ENCODE measurements around the gene RIMKLB. TPM values are rescaled to one million over a fixed set of nuclear protein-coding genes. Genes with fewer than 3 reads are reported as not detected.

Gene RIMKLB
- polyA plus RNA-seq, 3 donors: 1.0 to 6.6 (median 1.2) TPM

- WGBS (ENCODE audit: insufficient coverage): 89% methylated on average over 2 of the region's 6 CpGs
- Histone ChIP-seq H3K27me3 (ENCODE audit: control insufficient read depth in 2 of 2, insufficient read depth in 2 of 2, low read length in 2 of 2) (no peaks in the 10 kb centered on the region), H3K79me2 (ENCODE audit: insufficient read depth, low read length) (no peaks in the 10 kb centered on the region), H2AFZ (ENCODE audit: insufficient read depth, low read depth, low read length, poor library complexity, severe bottlenecking) (no peak within 1 kb of the TSS), H3K4me2 (replicated peaks; ENCODE audit: extremely low read depth, low read length, poor library complexity, severe bottlenecking) (no peak within 1 kb of the TSS), H4K20me1 (ENCODE audit: insufficient read depth, low read length) (no peaks in the 10 kb centered on the region), H3K4me1 (ENCODE audit: control insufficient read depth in 1 of 2, insufficient read depth in 2 of 2, low read length in 2 of 2) (peaks cover 10 to 15% of the 10 kb centered on the region in 2 donors), H3K36me3 (replicated peaks in 1 of 2; ENCODE audit: control insufficient read depth in 1 of 2, insufficient read depth in 2 of 2, low read length in 2 of 2) (no peaks in the 10 kb centered on the region), H3K9ac (ENCODE audit: insufficient read depth, low read length, poor library complexity, severe bottlenecking) (no peak within 1 kb of the TSS), H3K4me3 (replicated peaks in 1 of 3; ENCODE audit: low read depth in 2 of 3, low read length in 3 of 3) (no peak within 1 kb of the TSS), H3K27ac (ENCODE audit: low read depth in 1 of 2, low read length in 2 of 2) (no peak within 1 kb of the TSS), H3K9me3 (replicated peaks in 1 of 2; ENCODE audit: control insufficient read depth in 1 of 2, insufficient read depth in 1 of 2, low read length in 2 of 2) (no peaks in the 10 kb centered on the region)
- Mint-ChIP-seq H3K9me3 (peaks cover 0 to 3% (median 0%) of the 10 kb centered on the region in 7 donors), H3K4me1 (peaks cover 10% of the 10 kb centered on the region), H3K27ac (no peak within 1 kb of the TSS), H3K4me3 (no peak within 1 kb of the TSS), H3K36me3 (no peaks in the 10 kb centered on the region), H3K27me3 (ENCODE audit: low read depth in 3 of 3) (peaks cover 0 to 5% (median 3%) of the 10 kb centered on the region in 3 donors)
- intact Hi-C loops (cut with micrococcal nuclease): loop anchor here (10.0 kb wide), 2 partner anchors 192 to 392 kb away; no protein-coding TSS in a partner anchor
- no peak for TF ChIP-seq CTCF (IDR thresholded peaks at IDR 0.05)
- DNase-seq: no peak
Observed at GRCh38 chr12:8662593-8662992, 35.2 kb upstream of the RIMKLB start, which contains the start of gene MFAP5. Gene MFAP5 (minus strand): TSS chr12:8662826. CDS start chr12:8662104, 722 bp downstream.

GRCh38 chr12:8664228-8664913, 33.4 kb upstream of the RIMKLB start:
- no peaks in the 10 kb centered on the region for H3K9me3 ChIP-seq (replicated peaks in 1 of 2; ENCODE audit: control insufficient read depth in 1 of 2, insufficient read depth in 1 of 2, low read length in 2 of 2)
- H3K79me2 ChIP-seq (ENCODE audit: insufficient read depth, low read length): no peaks in the 10 kb centered on the region
- peaks cover 0 to 3% (median 0%) of the 10 kb centered on the region in 7 donors for H3K9me3 Mint-ChIP-seq
- H3K4me1 Mint-ChIP-seq: peaks cover 25% of the 10 kb centered on the region
- H3K4me3 Mint-ChIP-seq: no peak overlapping the region
- no peak for DNase-seq
- H2AFZ ChIP-seq (ENCODE audit: insufficient read depth, low read depth, low read length, poor library complexity, severe bottlenecking): no peak overlapping the region
- no peaks in the 10 kb centered on the region for H3K27me3 ChIP-seq (ENCODE audit: control insufficient read depth in 2 of 2, insufficient read depth in 2 of 2, low read length in 2 of 2)
- no peaks in the 10 kb centered on the region for H3K36me3 ChIP-seq (replicated peaks in 1 of 2; ENCODE audit: control insufficient read depth in 1 of 2, insufficient read depth in 2 of 2, low read length in 2 of 2)
- H3K4me2 ChIP-seq (replicated peaks; ENCODE audit: extremely low read depth, low read length, poor library complexity, severe bottlenecking): no peak overlapping the region
- TF ChIP-seq CTCF (IDR thresholded peaks at IDR 0.05): no peak
- no peak overlapping the region for H3K9ac ChIP-seq (ENCODE audit: insufficient read depth, low read length, poor library complexity, severe bottlenecking)
- H4K20me1 ChIP-seq (ENCODE audit: insufficient read depth, low read length): no peaks in the 10 kb centered on the region
- peak overlapping the region in 1 of 7 donors; percentile 43 for H3K27ac Mint-ChIP-seq
- WGBS (ENCODE audit: insufficient coverage): 93% methylated on average over 3 of the region's 5 CpGs
- H3K36me3 Mint-ChIP-seq: no peaks in the 10 kb centered on the region
- intact Hi-C loops (cut with micrococcal nuclease): loop anchor here (10.0 kb wide), 2 partner anchors 190 to 390 kb away; no protein-coding TSS in a partner anchor
- no peak overlapping the region for H3K27ac ChIP-seq (ENCODE audit: low read depth in 1 of 2, low read length in 2 of 2)
- H3K4me3 ChIP-seq (replicated peaks in 1 of 3; ENCODE audit: low read depth in 2 of 3, low read length in 3 of 3): no peak overlapping the region
- peaks cover 0 to 3% (median 2%) of the 10 kb centered on the region in 3 donors for H3K27me3 Mint-ChIP-seq (ENCODE audit: low read depth in 3 of 3)
- H3K4me1 ChIP-seq (ENCODE audit: control insufficient read depth in 1 of 2, insufficient read depth in 2 of 2, low read length in 2 of 2): peaks cover 27 to 33% of the 10 kb centered on the region in 2 donors

Data from CD14-positive monocyte (primary cell).